Lower lobe of right lung (tissue), 2 donors: Measurements from ENCODE around the gene PADI4. TPM values are rescaled to one million over a fixed set of nuclear protein-coding genes. Genes with fewer than 3 reads are reported as not detected.

Source experiments
- ATAC-seq, 2 donors: fragments of 200-7000 bp; cut with Tn5 transposase; one replicate each; pipeline ENCODE4 v1.9.1; 2020 to 2022; ENCODE audit warnings: mild to moderate bottlenecking in 2 of 2, moderate library complexity in 2 of 2
- DNase-seq: peaks from one replicate; pipeline ENCODE4 v3.0.0-alpha.2; 2020
- H3K27ac ChIP-seq: fragments of 200-600 bp; one replicate; pipeline ENCODE4 v1.8.0; 2022
- H3K27me3 ChIP-seq: fragments of 200-600 bp; one replicate; pipeline ENCODE4 v1.8.0; 2022; ENCODE audit warnings: low read depth
- H3K36me3 ChIP-seq: fragments of 200-600 bp; one replicate; pipeline ENCODE4 v1.8.0; 2022; ENCODE audit warnings: mild to moderate bottlenecking
- H3K4me1 ChIP-seq: fragments of 200-600 bp; one replicate; pipeline ENCODE4 v1.8.0; 2022
- H3K4me3 ChIP-seq: fragments of 200-600 bp; one replicate; pipeline ENCODE4 v1.8.0; 2022; ENCODE audit warnings: mild to moderate bottlenecking
- H3K9me3 ChIP-seq: fragments of 200-600 bp; one replicate; pipeline ENCODE4 v1.8.0; 2022
- intact Hi-C: fragments of 100-400 bp; cut with DNase I; formaldehyde crosslinking; loops from one replicate; pipeline ENCODE4 v1.11.0; 2022
- total RNA-seq: library from RNA; stranded (reverse); fragmentation: NEBNext Ultra II Directional; extraction: Animal tissue kit (Norgen Biotek cat#: 25700); gene quantifications from one replicate; pipeline ENCODE4 v1.2.1, GENCODE V29; 2021
- TF ChIP-seq, protein P1 (sequence below): fragments of 200-600 bp; IDR thresholded peaks from one replicate; pipeline ENCODE4 v1.8.0; 2022; ENCODE audit warnings: antibody characterized with exemption, mild to moderate bottlenecking
- donor health status: DM: no; HTN: yes; CAD: no; lungs with severe emphysema.

The PADI4 gene
- total RNA-seq, 1 donor from 2014 or later: 7.2 TPM

DNA sequence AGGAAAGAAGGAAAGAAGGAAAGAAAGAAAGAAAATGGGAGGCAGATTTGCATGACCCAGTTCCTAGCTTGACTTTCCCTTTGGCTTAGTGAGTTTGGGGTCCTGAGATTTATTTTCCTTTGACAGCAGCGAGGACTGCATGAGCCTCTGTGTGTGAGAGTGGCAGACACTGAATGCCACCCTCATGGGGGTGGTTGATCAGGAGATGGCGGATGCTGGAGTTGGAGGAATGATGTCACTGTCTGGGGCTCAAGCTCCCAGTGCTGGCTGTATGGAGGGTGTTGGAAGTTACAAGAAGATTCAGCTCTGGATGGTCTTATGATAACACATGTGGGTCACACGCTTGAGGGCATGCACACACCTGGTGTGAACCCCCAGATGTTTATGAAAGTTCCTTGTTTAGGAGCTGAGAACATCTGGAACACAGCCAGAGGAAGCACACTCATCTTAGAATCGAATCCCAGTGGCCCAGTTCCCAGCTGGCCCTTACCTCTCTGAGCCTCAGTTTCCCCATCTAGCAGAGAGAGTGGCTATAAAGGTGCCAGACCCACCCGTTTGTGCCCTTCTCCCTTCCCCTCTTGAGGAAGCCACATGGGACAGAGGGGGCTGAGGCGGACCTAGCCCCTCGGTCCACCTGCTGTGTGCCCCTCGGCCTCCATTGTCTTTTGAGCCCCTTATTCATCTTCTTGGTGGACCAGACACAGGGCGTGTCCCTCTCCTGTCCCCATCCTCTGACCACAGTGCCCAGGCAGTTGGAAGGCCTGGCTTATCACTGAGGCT, 5.7 kb downstream of the PADI4 start:
- TF ChIP-seq, protein P1, sequence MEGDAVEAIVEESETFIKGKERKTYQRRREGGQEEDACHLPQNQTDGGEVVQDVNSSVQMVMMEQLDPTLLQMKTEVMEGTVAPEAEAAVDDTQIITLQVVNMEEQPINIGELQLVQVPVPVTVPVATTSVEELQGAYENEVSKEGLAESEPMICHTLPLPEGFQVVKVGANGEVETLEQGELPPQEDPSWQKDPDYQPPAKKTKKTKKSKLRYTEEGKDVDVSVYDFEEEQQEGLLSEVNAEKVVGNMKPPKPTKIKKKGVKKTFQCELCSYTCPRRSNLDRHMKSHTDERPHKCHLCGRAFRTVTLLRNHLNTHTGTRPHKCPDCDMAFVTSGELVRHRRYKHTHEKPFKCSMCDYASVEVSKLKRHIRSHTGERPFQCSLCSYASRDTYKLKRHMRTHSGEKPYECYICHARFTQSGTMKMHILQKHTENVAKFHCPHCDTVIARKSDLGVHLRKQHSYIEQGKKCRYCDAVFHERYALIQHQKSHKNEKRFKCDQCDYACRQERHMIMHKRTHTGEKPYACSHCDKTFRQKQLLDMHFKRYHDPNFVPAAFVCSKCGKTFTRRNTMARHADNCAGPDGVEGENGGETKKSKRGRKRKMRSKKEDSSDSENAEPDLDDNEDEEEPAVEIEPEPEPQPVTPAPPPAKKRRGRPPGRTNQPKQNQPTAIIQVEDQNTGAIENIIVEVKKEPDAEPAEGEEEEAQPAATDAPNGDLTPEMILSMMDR: no peak
- no peaks in the 10 kb centered on the region for H3K36me3 ChIP-seq
- peaks cover 40% of the 10 kb centered on the region for H3K27me3 ChIP-seq
- no peak overlapping the region for H3K27ac ChIP-seq
- DNase-seq: no peak
- no peaks in the 10 kb centered on the region for H3K4me1 ChIP-seq
- H3K4me3 ChIP-seq: no peak overlapping the region
- intact Hi-C loops: no loop called here
- no peak for ATAC-seq
- no peaks in the 10 kb centered on the region for H3K9me3 ChIP-seq

- no peaks in the 10 kb centered on the region for H3K9me3 ChIP-seq
- TF ChIP-seq, protein P1: no peak
- no peak overlapping the region for H3K27ac ChIP-seq
- intact Hi-C loops: no loop called here
- H3K4me3 ChIP-seq: no peak overlapping the region
- ATAC-seq: no peak
- no peaks in the 10 kb centered on the region for H3K36me3 ChIP-seq
- no peak for DNase-seq
- peaks cover 38% of the 10 kb centered on the region for H3K27me3 ChIP-seq
- no peaks in the 10 kb centered on the region for H3K4me1 ChIP-seq
These were observed 6.5 kb downstream of the PADI4 start for GRCh38 chr1:17314491-17314971.

GRCh38 chr1:17315542-17316130, 7.6 kb downstream of the PADI4 start:
- Histone ChIP-seq H3K4me1 (no peaks in the 10 kb centered on the region), H3K36me3 (no peaks in the 10 kb centered on the region), H3K9me3 (no peaks in the 10 kb centered on the region), H3K27ac (no peak overlapping the region), H3K27me3 (peaks cover 32% of the 10 kb centered on the region), H3K4me3 (no peak overlapping the region)
- ATAC-seq: no peak
- no peak for DNase-seq
- TF ChIP-seq, protein P1: no peak
- intact Hi-C loops: no loop called here

DNA sequence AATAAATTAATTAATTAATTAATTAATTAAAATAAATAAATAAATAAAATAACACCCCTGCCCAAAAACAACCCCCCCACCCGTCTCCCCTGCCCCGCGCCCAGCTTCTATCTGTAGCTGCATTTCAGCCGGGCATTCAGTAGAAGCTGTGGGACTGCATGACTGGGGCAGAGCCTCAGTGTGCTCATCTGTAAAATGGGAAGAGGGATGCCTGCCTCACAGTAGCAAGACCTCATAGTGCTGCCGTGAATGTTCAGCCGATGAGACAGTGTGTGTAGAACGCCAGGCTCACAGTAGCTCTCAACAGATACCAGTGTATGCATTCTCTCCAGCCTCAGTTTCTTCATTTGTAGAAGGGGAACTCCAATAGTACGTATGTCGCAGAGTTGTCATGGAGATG, 8.7 kb downstream of the PADI4 start:
- ATAC-seq: no peak
- intact Hi-C loops: no loop called here
- H3K36me3 ChIP-seq: no peaks in the 10 kb centered on the region
- no peaks in the 10 kb centered on the region for H3K9me3 ChIP-seq
- DNase-seq: no peak
- no peak overlapping the region for H3K4me3 ChIP-seq
- TF ChIP-seq, protein P1: no peak
- H3K4me1 ChIP-seq: no peaks in the 10 kb centered on the region
- no peak overlapping the region for H3K27ac ChIP-seq
- peaks cover 25% of the 10 kb centered on the region for H3K27me3 ChIP-seq

GRCh38 chr1:17318262-17318661, 10.3 kb downstream of the PADI4 start:
- DNase-seq (no peak), ATAC-seq (no peak)
- Histone ChIP-seq H3K36me3 (no peaks in the 10 kb centered on the region), H3K4me3 (no peak overlapping the region), H3K9me3 (no peaks in the 10 kb centered on the region), H3K27ac (no peak overlapping the region), H3K4me1 (no peaks in the 10 kb centered on the region), H3K27me3 (peaks cover 16% of the 10 kb centered on the region)
- intact Hi-C loops: no loop called here
- TF ChIP-seq, protein P1: no peak
